A549 (cell line): ENCODE results near the gene NCOA6. TPM values are rescaled to one million over a fixed set of nuclear protein-coding genes. Genes with fewer than 3 reads are reported as not detected.

Experiments used
- ATAC-seq, 2 experiments: fragments of 200-7000 bp in 1 of 2; fragments of >200 bp in 1 of 2; cut with Nextera tagmentation in 1 of 2; cut with Tn5 transposase in 1 of 2; 3 replicates each; pipeline versions ENCODE4 v1.8.0 to v1.9.1; 2018 to 2020; ENCODE audit warnings: mild to moderate bottlenecking in 1 of 2, moderate library complexity in 1 of 2
- CTCF ChIA-PET: fragments of 300-600 bp; sonication (Branson Sonifier 250); formaldehyde crosslinking; extraction: SDS; loops from one replicate; lab custom pipeline; 2021; ENCODE audit warnings: antibody characterized with exemption, inconsistent platforms; lab: Yijun Ruan, JAX
- POLR2A ChIA-PET: fragments of 350-600 bp; formaldehyde crosslinking; extraction: SDS; loops from one replicate; lab custom pipeline; 2021; ENCODE audit warnings: antibody characterized with exemption, inconsistent platforms; lab: Yijun Ruan, JAX
- DNase-seq, 2 experiments: peaks; one replicate each; pipeline versions ENCODE4 v3.0.0 to v3.0.0-alpha.2; 2011 to 2016; ENCODE audit warnings: low read depth in 1 of 2, low spot score in 1 of 2
- FAIRE-seq: peaks from 2 replicates; lab custom pipeline; 2011; peaks lifted over from hg19 to GRCh38; lab: Jason Lieb, UNC
- H3K27ac ChIP-seq, 2 experiments: fragments of >200 bp; sonication (Bioruptor Twin); formaldehyde crosslinking; 3 replicates each; pipeline ENCODE4 v1.5.1; 2016 to 2017
- H3K4me1 ChIP-seq: fragments of >200 bp; sonication (Bioruptor Twin); formaldehyde crosslinking; 3 replicates; pipeline ENCODE4 v1.6.1; 2016
- H3K4me2 ChIP-seq: fragments of >200 bp; sonication (Bioruptor Twin); formaldehyde crosslinking; 3 replicates; pipeline ENCODE4 v1.6.1; 2016
- H3K4me3 ChIP-seq: fragments of >200 bp; sonication (Bioruptor Twin); formaldehyde crosslinking; 3 replicates; pipeline ENCODE4 v1.5.1; 2016
- H3K9me3 ChIP-seq: fragments of >200 bp; sonication (Bioruptor Twin); formaldehyde crosslinking; 3 replicates; pipeline ENCODE4 v1.6.1; 2016
- CBX2 ChIP-seq: fragments of 200-600 bp; sonication (generic); IDR thresholded peaks from 2 replicates; pipeline ENCODE4 v1.6.1; 2016; ENCODE audit warnings: low read depth, mild to moderate bottlenecking, borderline replicate concordance
- CTCF ChIP-seq: fragments of >200 bp; sonication (Bioruptor Twin); formaldehyde crosslinking; IDR thresholded peaks from 3 replicates; pipeline ENCODE4 v1.5.1; 2016
- ESRRA ChIP-seq: fragments of 150-350 bp; IDR thresholded peaks from 2 replicates; pipeline ENCODE4 v1.6.1; 2014; ENCODE audit warnings: mild to moderate bottlenecking, low read length, borderline replicate concordance
- HES2 ChIP-seq: fragments of >200 bp; sonication (Bioruptor Twin); formaldehyde crosslinking; IDR thresholded peaks from 2 replicates; pipeline ENCODE4 v1.6.1; 2016
- KDM5A ChIP-seq: fragments of 200-600 bp; sonication (generic); IDR thresholded peaks from 2 replicates; pipeline ENCODE4 v1.6.1; 2016; ENCODE audit warnings: antibody characterized with exemption, mild to moderate bottlenecking
- MAX ChIP-seq: IDR thresholded peaks from 2 replicates; pipeline ENCODE4 v1.6.1; 2012
- MYC ChIP-seq: IDR thresholded peaks from 2 replicates; pipeline ENCODE4 v1.6.1; 2012; ENCODE audit warnings: mild to moderate bottlenecking, inconsistent platforms, low read length, improper control_type of control experiment, borderline replicate concordance
- POLR2AphosphoS2 ChIP-seq: conservative IDR thresholded peaks from 2 replicates; pipeline ENCODE4 v1.6.1; 2012; ENCODE audit warnings: low read length, improper control_type of control experiment, inconsistent platforms
- RAD21 ChIP-seq, 2 experiments: fragments of >200 bp in 1 of 2; sonication (Bioruptor Twin) in 1 of 2; formaldehyde crosslinking in 1 of 2; IDR thresholded peaks in 1 of 2; conservative IDR thresholded peaks in 1 of 2; 2 replicates in 1 of 2; 3 replicates in 1 of 2; pipeline ENCODE4 v1.6.1; 2012 to 2018; ENCODE audit warnings: inconsistent platforms in 1 of 2
- RCOR1 ChIP-seq: fragments of 150-350 bp; IDR thresholded peaks from 2 replicates; pipeline ENCODE4 v1.6.1; 2014; ENCODE audit warnings: antibody characterized with exemption, low read length, low read depth
- SREBF2 ChIP-seq: fragments of 450-650 bp; IDR thresholded peaks from 2 replicates; pipeline ENCODE4 v1.6.1; 2014; ENCODE audit warnings: mild to moderate bottlenecking, moderate library complexity
- ZSCAN20 ChIP-seq: fragments of 250-450 bp; sonication (Bioruptor Pico); IDR thresholded peaks from 2 replicates; pipeline ENCODE4 v1.8.0; 2022; ENCODE audit warnings: mild to moderate bottlenecking, moderate library complexity
- WGBS: methylation state at CpG from one replicate; pipeline ENCODE4 v1.1.6; 2017; ENCODE audit errors: missing lambda C conversion rate; 5-methylcytosine and 5-hydroxymethylcytosine counted together
- polyA plus RNA-seq, 4 experiments: library from polyadenylated mRNA; depleted of rRNA in 3 of 4; stranded (reverse); fragments of >200 nt; fragmentation: RNase III in 1 of 4; extraction: RNeasy Plus Mini Kit Qiagen cat#74134 plus additional on column Dnase treatment in 1 of 4; gene quantifications; 2 replicates in 3 of 4; 3 replicates in 1 of 4; pipeline ENCODE4 v1.2.3, GENCODE V29; 2011 to 2017

Gene NCOA6
- polyA plus RNA-seq, 2 of the 4 experiments (the other 2 are of a cell fraction): 15.8 to 18.0 TPM

- TF ChIP-seq KDM5A (no peak), CTCF (no peak), RCOR1 (no peak)
Measured at GRCh38 chr20:34710861-34711574, 114.4 kb downstream of the NCOA6 start (continued).

DNA sequence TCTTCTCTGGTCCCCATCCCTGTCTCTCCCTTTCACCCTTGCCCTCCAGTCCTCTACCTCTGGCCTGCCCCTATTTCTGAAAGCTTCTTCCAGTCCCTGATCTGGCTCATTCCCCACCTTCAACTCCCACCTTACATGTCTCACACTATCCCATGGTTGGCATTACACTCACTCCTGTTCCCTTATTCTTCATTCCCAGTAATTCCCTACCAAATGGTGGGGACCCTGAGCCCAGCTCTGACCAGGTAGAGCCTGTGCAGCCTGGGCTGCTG lies 114.9 kb downstream of the NCOA6 start:
- H3K4me1 ChIP-seq: peaks cover 36% of the 10 kb centered on the region
- POLR2A ChIA-PET: no interaction called here
- peak overlapping the region; percentile 64 for H3K4me3 ChIP-seq
- CTCF ChIA-PET: interaction anchor here (0.7 to 8.6 kb wide), 13 partner anchors 9 to 520 kb away, joined by 3 to 108 read pairs (median 4); no protein-coding TSS in a partner anchor
- DNase-seq (no peak), FAIRE-seq (no peak), ATAC-seq (no peak)
- peak overlapping the region in 1 of 2 experiments; percentile 99; a peak in 3 of 6 replicates for H3K27ac ChIP-seq
- H3K9me3 ChIP-seq: no peaks in the 10 kb centered on the region
- peak overlapping the region; percentile 88 for H3K4me2 ChIP-seq
- TF ChIP-seq HES2: no peak
- 0 out of 2 replicates have a peak, but pooled peaks have one; percentile 28 for TF ChIP-seq POLR2AphosphoS2

DNA sequence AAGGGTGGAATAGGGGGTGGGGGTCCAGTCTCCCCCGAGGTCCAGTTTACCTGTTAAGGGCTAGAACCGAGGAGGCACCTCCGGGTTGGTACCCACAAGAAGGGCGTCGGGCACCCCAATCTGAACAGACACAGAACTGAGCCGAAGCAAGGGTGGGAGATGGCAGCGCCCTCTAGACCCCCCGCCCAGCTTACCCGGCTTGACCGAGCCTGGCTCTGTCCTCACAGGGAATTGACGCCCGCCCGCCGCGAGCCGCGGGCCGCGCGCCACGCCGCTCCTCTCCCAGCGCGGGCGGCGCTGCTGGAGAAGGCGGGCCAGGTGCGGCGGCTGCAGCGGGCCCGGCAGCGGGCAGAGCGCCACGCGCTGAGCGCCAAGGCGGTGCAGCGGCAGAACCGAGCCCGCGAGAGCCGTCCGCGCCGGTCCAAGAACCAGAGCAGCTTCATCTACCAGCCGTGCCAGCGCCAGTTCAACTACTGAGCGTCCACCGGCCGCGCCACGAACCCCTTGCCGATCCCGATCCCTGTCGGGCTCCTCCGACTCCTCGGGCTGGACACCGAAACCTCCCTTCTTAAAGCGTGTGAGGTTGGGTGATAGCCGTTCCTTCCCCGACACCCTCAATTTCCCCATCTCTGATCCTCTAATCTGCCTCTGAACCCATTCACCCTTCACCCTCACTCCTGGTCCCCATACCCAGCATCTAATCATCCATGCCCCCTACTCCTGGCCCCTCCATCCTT lies 115.5 kb downstream of the NCOA6 start:
- H3K4me1 ChIP-seq: peaks cover 41% of the 10 kb centered on the region
- H3K9me3 ChIP-seq: no peaks in the 10 kb centered on the region
- CTCF ChIA-PET: interaction anchor here (0.8 to 8.6 kb wide), 12 partner anchors 10 to 397 kb away, joined by 3 to 108 read pairs (median 6); no protein-coding TSS in a partner anchor
- peak overlapping the region; percentile 78 to 99 for H3K27ac ChIP-seq
- peak overlapping the region; percentile 88 for H3K4me2 ChIP-seq
- POLR2A ChIA-PET: no interaction called here
- WGBS: 35% methylated on average over 23 of the region's 61 CpGs
- ATAC-seq: peak; percentile 60 to 71
- H3K4me3 ChIP-seq: peak overlapping the region; percentile 64
- DNase-seq: peak in 1 of 2 experiments; percentile 84
- peak; percentile 28; the same call in 1 of the 2 replicates for TF ChIP-seq MAX
- TF ChIP-seq RCOR1: no peak
- 0 out of 2 replicates have a peak, but pooled peaks have one; percentile 25 for TF ChIP-seq MYC
- peak in 1 of 2 experiments; percentile 41; a peak in 3 of 5 replicates for TF ChIP-seq RAD21 (conservative IDR thresholded peaks at IDR 0.05 in 1 of 2, IDR thresholded peaks at IDR 0.05 in 1 of 2)
- no peak for TF ChIP-seq ZSCAN20 (CRISPR knock-in tag)
- TF ChIP-seq CTCF: peak; percentile 78
- no peak for TF ChIP-seq ESRRA
- TF ChIP-seq SREBF2: no peak
- no peak for TF ChIP-seq CBX2
- no peak for FAIRE-seq
